WTC11 (cell line): Measurements from ENCODE around the gene ANK2. TPM values are rescaled to one million over a fixed set of nuclear protein-coding genes. Genes with fewer than 3 reads are reported as not detected.

ENCODE experiments used
- ATAC-seq: fragments of 200-7000 bp; cut with Tn5 transposase; 2 replicates; pipeline ENCODE4 v1.10.0; 2021; ENCODE audit warnings: mild to moderate bottlenecking, moderate library complexity
- CTCF ChIA-PET: fragments of 300-600 bp; sonication (Branson Sonifier 250); formaldehyde crosslinking; loops from one replicate; lab custom pipeline; 2021; ENCODE audit warnings: antibody characterized with exemption; lab: Charles Lee
- POLR2A ChIA-PET: fragments of 350-600 bp; sonication (Branson Sonifier 250); formaldehyde crosslinking; loops from one replicate; lab custom pipeline; 2021; ENCODE audit warnings: antibody characterized with exemption; lab: Charles Lee
- DNase-seq: peaks from one replicate; pipeline ENCODE4 v3.0.0; 2021; ENCODE audit warnings: low spot score
- H3K27ac Mint-ChIP-seq: 2 replicates; pipeline ENCODE4 v1.8.0; 2021; ENCODE audit warnings: mixed read lengths
- H3K27me3 Mint-ChIP-seq: 2 replicates; pipeline ENCODE4 v1.8.0; 2021; ENCODE audit warnings: low read depth, mild to moderate bottlenecking, moderate library complexity, mixed read lengths
- H3K36me3 Mint-ChIP-seq: 2 replicates; pipeline ENCODE4 v1.8.0; 2021; ENCODE audit warnings: mixed read lengths
- H3K4me1 Mint-ChIP-seq: 2 replicates; pipeline ENCODE4 v1.8.0; 2022; ENCODE audit warnings: mixed read lengths
- H3K4me3 Mint-ChIP-seq: 2 replicates; pipeline ENCODE4 v1.8.0; 2021; ENCODE audit warnings: mild to moderate bottlenecking, moderate library complexity, mixed read lengths
- H3K9me3 Mint-ChIP-seq: 2 replicates; pipeline ENCODE4 v1.8.0; 2021; ENCODE audit warnings: mixed read lengths
- CREB1 ChIP-seq: sonication (generic); formaldehyde crosslinking; IDR thresholded peaks from 2 replicates; pipeline ENCODE4 v1.8.0; 2023; ENCODE audit warnings: mild to moderate bottlenecking, missing genetic modification reagents
- ESRRA ChIP-seq: sonication (generic); formaldehyde crosslinking; IDR thresholded peaks from 2 replicates; pipeline ENCODE4 v1.8.1; 2022; ENCODE audit warnings: mild to moderate bottlenecking, missing genetic modification reagents, borderline replicate concordance
- FOXP1 ChIP-seq: sonication (generic); formaldehyde crosslinking; IDR thresholded peaks from 2 replicates; pipeline ENCODE4 v1.8.0; 2022; ENCODE audit warnings: missing genetic modification reagents, mild to moderate bottlenecking, moderate library complexity, borderline replicate concordance
- KAT7 ChIP-seq: sonication (generic); formaldehyde crosslinking; IDR thresholded peaks from 2 replicates; pipeline ENCODE4 v1.8.1; 2023; ENCODE audit warnings: missing genetic modification reagents, mild to moderate bottlenecking, borderline replicate concordance
- MXD4 ChIP-seq: fragments of 250-450 bp; sonication (Bioruptor Pico); IDR thresholded peaks from 2 replicates; pipeline ENCODE4 v1.8.0; 2021; ENCODE audit warnings: mild to moderate bottlenecking, moderate library complexity, borderline replicate concordance
- MYBL2 ChIP-seq: sonication (generic); formaldehyde crosslinking; IDR thresholded peaks from 2 replicates; pipeline ENCODE4 v1.8.1; 2023; ENCODE audit warnings: mild to moderate bottlenecking, moderate library complexity, missing genetic modification reagents
- NFATC4 ChIP-seq: fragments of 250-450 bp; sonication (Bioruptor Pico); IDR thresholded peaks from 2 replicates; pipeline ENCODE4 v1.9.0; 2021; ENCODE audit warnings: mild to moderate bottlenecking
- NR2C2 ChIP-seq: sonication (generic); formaldehyde crosslinking; IDR thresholded peaks from 2 replicates; pipeline ENCODE4 v1.8.0; 2022; ENCODE audit warnings: mild to moderate bottlenecking, missing genetic modification reagents
- TP53 ChIP-seq: sonication (generic); formaldehyde crosslinking; IDR thresholded peaks from 2 replicates; pipeline ENCODE4 v1.8.1; 2023; ENCODE audit warnings: mild to moderate bottlenecking, missing genetic modification reagents
- ZBTB21 ChIP-seq: sonication (generic); formaldehyde crosslinking; IDR thresholded peaks from 2 replicates; pipeline ENCODE4 v1.8.1; 2023; ENCODE audit warnings: mild to moderate bottlenecking, missing genetic modification reagents, borderline replicate concordance
- total RNA-seq: library from RNA; stranded (reverse); gene quantifications from 3 replicates; pipeline ENCODE4 v1.2.3, GENCODE V29; 2021
- TF ChIP-seq, protein P1 (sequence below): fragments of 250-450 bp; sonication (Bioruptor Pico); IDR thresholded peaks from 2 replicates; pipeline ENCODE4 v1.9.0; 2021; ENCODE audit warnings: mild to moderate bottlenecking
- TF ChIP-seq, protein P2 (sequence below): sonication (generic); formaldehyde crosslinking; IDR thresholded peaks from 2 replicates; pipeline ENCODE4 v1.8.0; 2022; ENCODE audit warnings: missing genetic modification reagents
- TF ChIP-seq, protein P3 (sequence below): sonication (generic); formaldehyde crosslinking; IDR thresholded peaks from 2 replicates; pipeline ENCODE4 v1.8.1; 2022; ENCODE audit warnings: missing genetic modification reagents, borderline replicate concordance
- TF ChIP-seq, protein P4 (sequence below): fragments of 250-450 bp; sonication (Bioruptor Pico); IDR thresholded peaks from 2 replicates; pipeline ENCODE4 v2.1.2; 2022; ENCODE audit warnings: mild to moderate bottlenecking, moderate library complexity
- TF ChIP-seq, protein P5 (sequence below): fragments of 200-600 bp; IDR thresholded peaks from 2 replicates; pipeline ENCODE4 v1.8.0; 2022; ENCODE audit warnings: antibody characterized with exemption
- TF ChIP-seq, protein P6 (sequence below): sonication (generic); formaldehyde crosslinking; IDR thresholded peaks from 2 replicates; pipeline ENCODE4 v1.8.1; 2023; ENCODE audit warnings: mild to moderate bottlenecking, missing genetic modification reagents, moderate library complexity
- TF ChIP-seq, protein P7 (sequence below): sonication (generic); formaldehyde crosslinking; IDR thresholded peaks from 2 replicates; pipeline ENCODE4 v1.8.0; 2023; ENCODE audit warnings: mild to moderate bottlenecking, missing genetic modification reagents
- TF ChIP-seq, protein P8 (sequence below): sonication (generic); formaldehyde crosslinking; IDR thresholded peaks from 2 replicates; pipeline ENCODE4 v1.8.1; 2023; ENCODE audit warnings: mild to moderate bottlenecking, missing genetic modification reagents

Gene ANK2
- total RNA-seq, 1 experiment from 2014 or later: 27.9 TPM

DNA sequence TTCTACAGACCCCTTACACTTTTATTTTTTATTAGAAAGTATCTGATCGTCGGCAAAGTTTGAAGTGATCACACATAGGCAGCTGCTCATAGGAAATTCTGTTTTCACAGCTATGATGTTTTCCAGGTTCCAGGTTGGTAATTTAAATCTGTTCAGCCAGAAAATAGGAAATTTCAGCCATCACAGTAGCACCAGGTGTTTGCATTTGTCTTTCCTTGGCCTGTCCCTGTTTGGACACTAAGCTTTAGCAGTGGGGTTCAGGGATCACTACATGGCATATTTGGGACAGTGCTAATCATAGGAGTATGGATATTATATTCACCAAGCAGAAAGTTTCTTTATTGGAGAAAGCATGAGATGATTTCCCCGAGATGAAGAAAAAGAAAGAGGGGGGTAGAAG, 92.9 kb downstream of the ANK2 start (continued):
- TF ChIP-seq, protein P1, sequence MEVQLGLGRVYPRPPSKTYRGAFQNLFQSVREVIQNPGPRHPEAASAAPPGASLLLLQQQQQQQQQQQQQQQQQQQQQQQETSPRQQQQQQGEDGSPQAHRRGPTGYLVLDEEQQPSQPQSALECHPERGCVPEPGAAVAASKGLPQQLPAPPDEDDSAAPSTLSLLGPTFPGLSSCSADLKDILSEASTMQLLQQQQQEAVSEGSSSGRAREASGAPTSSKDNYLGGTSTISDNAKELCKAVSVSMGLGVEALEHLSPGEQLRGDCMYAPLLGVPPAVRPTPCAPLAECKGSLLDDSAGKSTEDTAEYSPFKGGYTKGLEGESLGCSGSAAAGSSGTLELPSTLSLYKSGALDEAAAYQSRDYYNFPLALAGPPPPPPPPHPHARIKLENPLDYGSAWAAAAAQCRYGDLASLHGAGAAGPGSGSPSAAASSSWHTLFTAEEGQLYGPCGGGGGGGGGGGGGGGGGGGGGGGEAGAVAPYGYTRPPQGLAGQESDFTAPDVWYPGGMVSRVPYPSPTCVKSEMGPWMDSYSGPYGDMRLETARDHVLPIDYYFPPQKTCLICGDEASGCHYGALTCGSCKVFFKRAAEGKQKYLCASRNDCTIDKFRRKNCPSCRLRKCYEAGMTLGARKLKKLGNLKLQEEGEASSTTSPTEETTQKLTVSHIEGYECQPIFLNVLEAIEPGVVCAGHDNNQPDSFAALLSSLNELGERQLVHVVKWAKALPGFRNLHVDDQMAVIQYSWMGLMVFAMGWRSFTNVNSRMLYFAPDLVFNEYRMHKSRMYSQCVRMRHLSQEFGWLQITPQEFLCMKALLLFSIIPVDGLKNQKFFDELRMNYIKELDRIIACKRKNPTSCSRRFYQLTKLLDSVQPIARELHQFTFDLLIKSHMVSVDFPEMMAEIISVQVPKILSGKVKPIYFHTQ (CRISPR knock-in tag): no peak
- TF ChIP-seq, protein P2, sequence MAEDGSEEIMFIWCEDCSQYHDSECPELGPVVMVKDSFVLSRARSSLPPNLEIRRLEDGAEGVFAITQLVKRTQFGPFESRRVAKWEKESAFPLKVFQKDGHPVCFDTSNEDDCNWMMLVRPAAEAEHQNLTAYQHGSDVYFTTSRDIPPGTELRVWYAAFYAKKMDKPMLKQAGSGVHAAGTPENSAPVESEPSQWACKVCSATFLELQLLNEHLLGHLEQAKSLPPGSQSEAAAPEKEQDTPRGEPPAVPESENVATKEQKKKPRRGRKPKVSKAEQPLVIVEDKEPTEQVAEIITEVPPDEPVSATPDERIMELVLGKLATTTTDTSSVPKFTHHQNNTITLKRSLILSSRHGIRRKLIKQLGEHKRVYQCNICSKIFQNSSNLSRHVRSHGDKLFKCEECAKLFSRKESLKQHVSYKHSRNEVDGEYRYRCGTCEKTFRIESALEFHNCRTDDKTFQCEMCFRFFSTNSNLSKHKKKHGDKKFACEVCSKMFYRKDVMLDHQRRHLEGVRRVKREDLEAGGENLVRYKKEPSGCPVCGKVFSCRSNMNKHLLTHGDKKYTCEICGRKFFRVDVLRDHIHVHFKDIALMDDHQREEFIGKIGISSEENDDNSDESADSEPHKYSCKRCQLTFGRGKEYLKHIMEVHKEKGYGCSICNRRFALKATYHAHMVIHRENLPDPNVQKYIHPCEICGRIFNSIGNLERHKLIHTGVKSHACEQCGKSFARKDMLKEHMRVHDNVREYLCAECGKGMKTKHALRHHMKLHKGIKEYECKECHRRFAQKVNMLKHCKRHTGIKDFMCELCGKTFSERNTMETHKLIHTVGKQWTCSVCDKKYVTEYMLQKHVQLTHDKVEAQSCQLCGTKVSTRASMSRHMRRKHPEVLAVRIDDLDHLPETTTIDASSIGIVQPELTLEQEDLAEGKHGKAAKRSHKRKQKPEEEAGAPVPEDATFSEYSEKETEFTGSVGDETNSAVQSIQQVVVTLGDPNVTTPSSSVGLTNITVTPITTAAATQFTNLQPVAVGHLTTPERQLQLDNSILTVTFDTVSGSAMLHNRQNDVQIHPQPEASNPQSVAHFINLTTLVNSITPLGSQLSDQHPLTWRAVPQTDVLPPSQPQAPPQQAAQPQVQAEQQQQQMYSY (CRISPR knock-in tag): no peak
- TF ChIP-seq MXD4 (CRISPR knock-in tag): no peak
- TF ChIP-seq MYBL2: no peak
- TF ChIP-seq, protein P3, sequence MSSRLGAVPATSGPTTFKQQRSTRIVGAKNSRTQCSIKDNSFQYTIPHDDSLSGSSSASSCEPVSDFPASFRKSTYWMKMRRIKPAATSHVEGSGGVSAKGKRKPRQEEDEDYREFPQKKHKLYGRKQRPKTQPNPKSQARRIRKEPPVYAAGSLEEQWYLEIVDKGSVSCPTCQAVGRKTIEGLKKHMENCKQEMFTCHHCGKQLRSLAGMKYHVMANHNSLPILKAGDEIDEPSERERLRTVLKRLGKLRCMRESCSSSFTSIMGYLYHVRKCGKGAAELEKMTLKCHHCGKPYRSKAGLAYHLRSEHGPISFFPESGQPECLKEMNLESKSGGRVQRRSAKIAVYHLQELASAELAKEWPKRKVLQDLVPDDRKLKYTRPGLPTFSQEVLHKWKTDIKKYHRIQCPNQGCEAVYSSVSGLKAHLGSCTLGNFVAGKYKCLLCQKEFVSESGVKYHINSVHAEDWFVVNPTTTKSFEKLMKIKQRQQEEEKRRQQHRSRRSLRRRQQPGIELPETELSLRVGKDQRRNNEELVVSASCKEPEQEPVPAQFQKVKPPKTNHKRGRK (CRISPR knock-in tag): no peak
- TF ChIP-seq NR2C2 (CRISPR knock-in tag): no peak
- TF ChIP-seq, all 79 proteins: peak for 0

DNA sequence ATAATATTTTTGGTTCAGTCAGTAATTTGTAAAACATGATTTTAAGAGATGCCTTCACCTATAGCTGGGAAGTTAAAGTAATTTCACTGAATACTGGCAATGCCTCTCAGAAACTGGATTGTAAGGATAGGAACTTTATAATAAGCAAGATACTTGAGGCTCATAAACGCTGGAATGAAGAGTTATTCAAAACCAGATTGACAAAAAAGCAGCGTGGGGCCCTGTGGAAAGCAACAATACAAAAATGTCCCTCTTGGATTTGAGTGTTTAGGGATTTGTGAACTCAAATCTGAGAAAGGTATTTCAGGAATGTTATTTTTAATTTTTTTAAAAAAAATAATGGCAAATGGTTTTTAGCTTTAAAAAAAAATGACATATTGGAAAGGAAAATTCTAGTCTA, 94.6 kb downstream of the ANK2 start:
- CTCF ChIA-PET: no interaction called here
- Mint-ChIP-seq H3K36me3 (no peaks in the 10 kb centered on the region), H3K4me1 (peaks cover 74% of the 10 kb centered on the region), H3K4me3 (no peak overlapping the region), H3K27me3 (no peaks in the 10 kb centered on the region), H3K27ac (peak overlapping the region; percentile 60), H3K9me3 (peaks cover 4% of the 10 kb centered on the region; the same call in 1 of the 2 replicates)
- POLR2A ChIA-PET: no interaction called here
- DNase-seq (no peak), ATAC-seq (no peak)
- TF ChIP-seq NFATC4 (CRISPR knock-in tag) (no peak), CREB1 (CRISPR knock-in tag) (no peak), KAT7 (CRISPR knock-in tag) (no peak), FOXP1 (no peak), TP53 (CRISPR knock-in tag) (no peak), ESRRA (CRISPR knock-in tag) (no peak), ZBTB21 (CRISPR knock-in tag) (no peak)
- TF ChIP-seq, protein P4, sequence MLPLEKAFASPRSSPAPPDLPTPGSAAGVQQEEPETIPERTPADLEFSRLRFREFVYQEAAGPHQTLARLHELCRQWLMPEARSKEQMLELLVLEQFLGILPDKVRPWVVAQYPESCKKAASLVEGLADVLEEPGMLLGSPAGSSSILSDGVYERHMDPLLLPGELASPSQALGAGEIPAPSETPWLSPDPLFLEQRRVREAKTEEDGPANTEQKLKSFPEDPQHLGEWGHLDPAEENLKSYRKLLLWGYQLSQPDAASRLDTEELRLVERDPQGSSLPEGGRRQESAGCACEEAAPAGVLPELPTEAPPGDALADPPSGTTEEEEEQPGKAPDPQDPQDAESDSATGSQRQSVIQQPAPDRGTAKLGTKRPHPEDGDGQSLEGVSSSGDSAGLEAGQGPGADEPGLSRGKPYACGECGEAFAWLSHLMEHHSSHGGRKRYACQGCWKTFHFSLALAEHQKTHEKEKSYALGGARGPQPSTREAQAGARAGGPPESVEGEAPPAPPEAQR (CRISPR knock-in tag): no peak
- TF ChIP-seq, protein P5, sequence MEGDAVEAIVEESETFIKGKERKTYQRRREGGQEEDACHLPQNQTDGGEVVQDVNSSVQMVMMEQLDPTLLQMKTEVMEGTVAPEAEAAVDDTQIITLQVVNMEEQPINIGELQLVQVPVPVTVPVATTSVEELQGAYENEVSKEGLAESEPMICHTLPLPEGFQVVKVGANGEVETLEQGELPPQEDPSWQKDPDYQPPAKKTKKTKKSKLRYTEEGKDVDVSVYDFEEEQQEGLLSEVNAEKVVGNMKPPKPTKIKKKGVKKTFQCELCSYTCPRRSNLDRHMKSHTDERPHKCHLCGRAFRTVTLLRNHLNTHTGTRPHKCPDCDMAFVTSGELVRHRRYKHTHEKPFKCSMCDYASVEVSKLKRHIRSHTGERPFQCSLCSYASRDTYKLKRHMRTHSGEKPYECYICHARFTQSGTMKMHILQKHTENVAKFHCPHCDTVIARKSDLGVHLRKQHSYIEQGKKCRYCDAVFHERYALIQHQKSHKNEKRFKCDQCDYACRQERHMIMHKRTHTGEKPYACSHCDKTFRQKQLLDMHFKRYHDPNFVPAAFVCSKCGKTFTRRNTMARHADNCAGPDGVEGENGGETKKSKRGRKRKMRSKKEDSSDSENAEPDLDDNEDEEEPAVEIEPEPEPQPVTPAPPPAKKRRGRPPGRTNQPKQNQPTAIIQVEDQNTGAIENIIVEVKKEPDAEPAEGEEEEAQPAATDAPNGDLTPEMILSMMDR: no peak
- TF ChIP-seq, protein P6, sequence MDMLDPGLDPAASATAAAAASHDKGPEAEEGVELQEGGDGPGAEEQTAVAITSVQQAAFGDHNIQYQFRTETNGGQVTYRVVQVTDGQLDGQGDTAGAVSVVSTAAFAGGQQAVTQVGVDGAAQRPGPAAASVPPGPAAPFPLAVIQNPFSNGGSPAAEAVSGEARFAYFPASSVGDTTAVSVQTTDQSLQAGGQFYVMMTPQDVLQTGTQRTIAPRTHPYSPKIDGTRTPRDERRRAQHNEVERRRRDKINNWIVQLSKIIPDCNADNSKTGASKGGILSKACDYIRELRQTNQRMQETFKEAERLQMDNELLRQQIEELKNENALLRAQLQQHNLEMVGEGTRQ (CRISPR knock-in tag): no peak
- TF ChIP-seq, protein P7, sequence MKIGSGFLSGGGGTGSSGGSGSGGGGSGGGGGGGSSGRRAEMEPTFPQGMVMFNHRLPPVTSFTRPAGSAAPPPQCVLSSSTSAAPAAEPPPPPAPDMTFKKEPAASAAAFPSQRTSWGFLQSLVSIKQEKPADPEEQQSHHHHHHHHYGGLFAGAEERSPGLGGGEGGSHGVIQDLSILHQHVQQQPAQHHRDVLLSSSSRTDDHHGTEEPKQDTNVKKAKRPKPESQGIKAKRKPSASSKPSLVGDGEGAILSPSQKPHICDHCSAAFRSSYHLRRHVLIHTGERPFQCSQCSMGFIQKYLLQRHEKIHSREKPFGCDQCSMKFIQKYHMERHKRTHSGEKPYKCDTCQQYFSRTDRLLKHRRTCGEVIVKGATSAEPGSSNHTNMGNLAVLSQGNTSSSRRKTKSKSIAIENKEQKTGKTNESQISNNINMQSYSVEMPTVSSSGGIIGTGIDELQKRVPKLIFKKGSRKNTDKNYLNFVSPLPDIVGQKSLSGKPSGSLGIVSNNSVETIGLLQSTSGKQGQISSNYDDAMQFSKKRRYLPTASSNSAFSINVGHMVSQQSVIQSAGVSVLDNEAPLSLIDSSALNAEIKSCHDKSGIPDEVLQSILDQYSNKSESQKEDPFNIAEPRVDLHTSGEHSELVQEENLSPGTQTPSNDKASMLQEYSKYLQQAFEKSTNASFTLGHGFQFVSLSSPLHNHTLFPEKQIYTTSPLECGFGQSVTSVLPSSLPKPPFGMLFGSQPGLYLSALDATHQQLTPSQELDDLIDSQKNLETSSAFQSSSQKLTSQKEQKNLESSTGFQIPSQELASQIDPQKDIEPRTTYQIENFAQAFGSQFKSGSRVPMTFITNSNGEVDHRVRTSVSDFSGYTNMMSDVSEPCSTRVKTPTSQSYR (CRISPR knock-in tag): no peak
- TF ChIP-seq, protein P8, sequence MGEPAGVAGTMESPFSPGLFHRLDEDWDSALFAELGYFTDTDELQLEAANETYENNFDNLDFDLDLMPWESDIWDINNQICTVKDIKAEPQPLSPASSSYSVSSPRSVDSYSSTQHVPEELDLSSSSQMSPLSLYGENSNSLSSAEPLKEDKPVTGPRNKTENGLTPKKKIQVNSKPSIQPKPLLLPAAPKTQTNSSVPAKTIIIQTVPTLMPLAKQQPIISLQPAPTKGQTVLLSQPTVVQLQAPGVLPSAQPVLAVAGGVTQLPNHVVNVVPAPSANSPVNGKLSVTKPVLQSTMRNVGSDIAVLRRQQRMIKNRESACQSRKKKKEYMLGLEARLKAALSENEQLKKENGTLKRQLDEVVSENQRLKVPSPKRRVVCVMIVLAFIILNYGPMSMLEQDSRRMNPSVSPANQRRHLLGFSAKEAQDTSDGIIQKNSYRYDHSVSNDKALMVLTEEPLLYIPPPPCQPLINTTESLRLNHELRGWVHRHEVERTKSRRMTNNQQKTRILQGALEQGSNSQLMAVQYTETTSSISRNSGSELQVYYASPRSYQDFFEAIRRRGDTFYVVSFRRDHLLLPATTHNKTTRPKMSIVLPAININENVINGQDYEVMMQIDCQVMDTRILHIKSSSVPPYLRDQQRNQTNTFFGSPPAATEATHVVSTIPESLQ (CRISPR knock-in tag): no peak
